Measurements from ENCODE around the gene ACTN2.

ACTN2 gene

GRCh38 chr1:236718328-236718727 is 32.0 kb downstream of the ACTN2 start:
- TF ChIP-seq MYC (IDR thresholded peaks at IDR 0.05; ENCODE audit: low read depth, low read length), result no peak
- no peak for TF ChIP-seq MAX (IDR thresholded peaks at IDR 0.05; ENCODE audit: low read depth, low read length)
- TF ChIP-seq CTCF (IDR thresholded peaks at IDR 0.05; ENCODE audit: low read depth, low read length), result no peak
- no peak for TF ChIP-seq POLR2A (IDR thresholded peaks at IDR 0.05; ENCODE audit: extremely low read depth, insufficient read length)

GRCh38 chr1:236720206-236720605 is 33.9 kb downstream of the ACTN2 start:
- no peak for DNase-seq (ENCODE audit: low read depth)
- TF ChIP-seq CTCF (IDR thresholded peaks at IDR 0.05; ENCODE audit: low read depth, low read length), result no peak
- TF ChIP-seq MYC (IDR thresholded peaks at IDR 0.05; ENCODE audit: low read depth, low read length), result no peak
- TF ChIP-seq MAX (IDR thresholded peaks at IDR 0.05; ENCODE audit: low read depth, low read length), result no peak
- TF ChIP-seq POLR2A (IDR thresholded peaks at IDR 0.05; ENCODE audit: extremely low read depth, insufficient read length), result no peak
- no peak overlapping the region for H3K4me3 ChIP-seq (ENCODE audit: low read depth, low read length)

More at GRCh38 chr1:236718328-236718727, 32.0 kb downstream of the ACTN2 start:
- no peak overlapping the region for H3K4me3 ChIP-seq (ENCODE audit: low read depth, low read length)
- peak; percentile 43 for DNase-seq (ENCODE audit: low read depth)

- no peak for DNase-seq (ENCODE audit: low read depth)
These were observed 34.3 kb downstream of the ACTN2 start for GRCh38 chr1:236720611-236721010.

GRCh38 chr1:236724049-236724448 is 37.8 kb downstream of the ACTN2 start:
- TF ChIP-seq POLR2A (IDR thresholded peaks at IDR 0.05; ENCODE audit: extremely low read depth, insufficient read length) (no peak), MAX (IDR thresholded peaks at IDR 0.05; ENCODE audit: low read depth, low read length) (no peak), CTCF (IDR thresholded peaks at IDR 0.05; ENCODE audit: low read depth, low read length) (no peak), MYC (IDR thresholded peaks at IDR 0.05; ENCODE audit: low read depth, low read length) (no peak)
- no peak overlapping the region for H3K4me3 ChIP-seq (ENCODE audit: low read depth, low read length)
- DNase-seq (ENCODE audit: low read depth), result no peak

More at GRCh38 chr1:236720611-236721010, 34.3 kb downstream of the ACTN2 start:
- H3K4me3 ChIP-seq (ENCODE audit: low read depth, low read length), result no peak overlapping the region
- TF ChIP-seq CTCF (IDR thresholded peaks at IDR 0.05; ENCODE audit: low read depth, low read length), result no peak
- TF ChIP-seq MAX (IDR thresholded peaks at IDR 0.05; ENCODE audit: low read depth, low read length), result no peak
- TF ChIP-seq MYC (IDR thresholded peaks at IDR 0.05; ENCODE audit: low read depth, low read length), result no peak
- TF ChIP-seq POLR2A (IDR thresholded peaks at IDR 0.05; ENCODE audit: extremely low read depth, insufficient read length), result no peak

GRCh38 chr1:236724506-236724905 is 38.2 kb downstream of the ACTN2 start:
- TF ChIP-seq MYC (IDR thresholded peaks at IDR 0.05; ENCODE audit: low read depth, low read length), result no peak
- TF ChIP-seq MAX (IDR thresholded peaks at IDR 0.05; ENCODE audit: low read depth, low read length), result no peak
- no peak for TF ChIP-seq CTCF (IDR thresholded peaks at IDR 0.05; ENCODE audit: low read depth, low read length)
- no peak for TF ChIP-seq POLR2A (IDR thresholded peaks at IDR 0.05; ENCODE audit: extremely low read depth, insufficient read length)
- no peak for DNase-seq (ENCODE audit: low read depth)
- no peak overlapping the region for H3K4me3 ChIP-seq (ENCODE audit: low read depth, low read length)
